IPS DF 6.9 (cell line): ENCODE data around the gene SCYL1.

Experiments used
- DNase-seq: peaks from one replicate; pipeline ENCODE4 v3.0.0-alpha.2; 2013; ENCODE audit warnings: low read depth, low spot score
- H3K27ac ChIP-seq: one replicate; pipeline ENCODE4 v1.5.1; 2013; ENCODE audit warnings: low read length, control low read depth
- H3K27me3 ChIP-seq: 2 replicates; pipeline ENCODE4 v1.6.1; 2013; ENCODE audit warnings: mild to moderate bottlenecking, low read length; ENCODE audit not compliant: control insufficient read depth, insufficient read depth
- H3K36me3 ChIP-seq: 2 replicates; pipeline ENCODE4 v1.6.1; 2013; ENCODE audit warnings: low read length; ENCODE audit not compliant: control insufficient read depth, insufficient read depth
- H3K4me1 ChIP-seq: 2 replicates; pipeline ENCODE4 v1.6.1; 2013; ENCODE audit warnings: low read length; ENCODE audit not compliant: control insufficient read depth, insufficient read depth
- H3K4me3 ChIP-seq: 2 replicates; pipeline ENCODE4 v1.5.1; 2013; ENCODE audit warnings: mild to moderate bottlenecking, low read length
- H3K9me3 ChIP-seq: 2 replicates; pipeline ENCODE4 v1.6.1; 2013; ENCODE audit warnings: low read length, inconsistent platforms; ENCODE audit not compliant: control insufficient read depth, insufficient read depth
- WGBS: extraction: QIAGEN DNeasy Blood & Tissue Kit; methylation state at CpG from one replicate; pipeline ENCODE4 v1.1.7; 2013; ENCODE audit warnings: mixed read lengths, missing lambda C conversion rate; ENCODE audit not compliant: insufficient read length, insufficient coverage; 5-methylcytosine and 5-hydroxymethylcytosine counted together

Gene SCYL1

DNA sequence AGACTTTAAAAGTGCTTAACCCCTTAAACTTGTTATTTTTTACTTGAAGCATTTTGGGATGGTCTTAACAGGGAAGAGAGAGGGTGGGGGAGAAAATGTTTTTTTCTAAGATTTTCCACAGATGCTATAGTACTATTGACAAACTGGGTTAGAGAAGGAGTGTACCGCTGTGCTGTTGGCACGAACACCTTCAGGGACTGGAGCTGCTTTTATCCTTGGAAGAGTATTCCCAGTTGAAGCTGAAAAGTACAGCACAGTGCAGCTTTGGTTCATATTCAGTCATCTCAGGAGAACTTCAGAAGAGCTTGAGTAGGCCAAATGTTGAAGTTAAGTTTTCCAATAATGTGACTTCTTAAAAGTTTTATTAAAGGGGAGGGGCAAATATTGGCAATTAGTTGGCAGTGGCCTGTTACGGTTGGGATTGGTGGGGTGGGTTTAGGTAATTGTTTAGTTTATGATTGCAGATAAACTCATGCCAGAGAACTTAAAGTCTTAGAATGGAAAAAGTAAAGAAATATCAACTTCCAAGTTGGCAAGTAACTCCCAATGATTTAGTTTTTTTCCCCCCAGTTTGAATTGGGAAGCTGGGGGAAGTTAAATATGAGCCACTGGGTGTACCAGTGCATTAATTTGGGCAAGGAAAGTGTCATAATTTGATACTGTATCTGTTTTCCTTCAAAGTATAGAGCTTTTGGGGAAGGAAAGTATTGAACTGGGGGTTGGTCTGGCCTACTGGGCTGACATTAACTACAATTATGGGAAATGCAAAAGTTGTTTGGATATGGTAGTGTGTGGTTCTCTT lies 23.2 kb upstream of the SCYL1 start:
- Histone ChIP-seq H3K27me3 (no peaks in the 10 kb centered on the region), H3K36me3 (peaks cover 26% of the 10 kb centered on the region; the same call in 1 of the 2 replicates), H3K4me1 (peaks cover 1% of the 10 kb centered on the region; the same call in 1 of the 2 replicates), H3K27ac (no peak overlapping the region), H3K9me3 (no peaks in the 10 kb centered on the region), H3K4me3 (peak overlapping the region; percentile 90; the same call in 1 of the 2 replicates)
- DNase-seq = no peak
- no CpG with 5 or more reads among the region's 3 CpGs for WGBS

DNA sequence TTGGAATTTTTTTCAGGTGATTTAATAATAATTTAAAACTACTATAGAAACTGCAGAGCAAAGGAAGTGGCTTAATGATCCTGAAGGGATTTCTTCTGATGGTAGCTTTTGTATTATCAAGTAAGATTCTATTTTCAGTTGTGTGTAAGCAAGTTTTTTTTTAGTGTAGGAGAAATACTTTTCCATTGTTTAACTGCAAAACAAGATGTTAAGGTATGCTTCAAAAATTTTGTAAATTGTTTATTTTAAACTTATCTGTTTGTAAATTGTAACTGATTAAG lies 22.7 kb upstream of the SCYL1 start:
- Histone ChIP-seq H3K4me3 (peak overlapping the region; percentile 90; the same call in 1 of the 2 replicates), H3K27ac (no peak overlapping the region), H3K9me3 (no peaks in the 10 kb centered on the region), H3K36me3 (peaks cover 26% of the 10 kb centered on the region; the same call in 1 of the 2 replicates), H3K4me1 (no peaks in the 10 kb centered on the region), H3K27me3 (no peaks in the 10 kb centered on the region)
- no peak for DNase-seq

DNA sequence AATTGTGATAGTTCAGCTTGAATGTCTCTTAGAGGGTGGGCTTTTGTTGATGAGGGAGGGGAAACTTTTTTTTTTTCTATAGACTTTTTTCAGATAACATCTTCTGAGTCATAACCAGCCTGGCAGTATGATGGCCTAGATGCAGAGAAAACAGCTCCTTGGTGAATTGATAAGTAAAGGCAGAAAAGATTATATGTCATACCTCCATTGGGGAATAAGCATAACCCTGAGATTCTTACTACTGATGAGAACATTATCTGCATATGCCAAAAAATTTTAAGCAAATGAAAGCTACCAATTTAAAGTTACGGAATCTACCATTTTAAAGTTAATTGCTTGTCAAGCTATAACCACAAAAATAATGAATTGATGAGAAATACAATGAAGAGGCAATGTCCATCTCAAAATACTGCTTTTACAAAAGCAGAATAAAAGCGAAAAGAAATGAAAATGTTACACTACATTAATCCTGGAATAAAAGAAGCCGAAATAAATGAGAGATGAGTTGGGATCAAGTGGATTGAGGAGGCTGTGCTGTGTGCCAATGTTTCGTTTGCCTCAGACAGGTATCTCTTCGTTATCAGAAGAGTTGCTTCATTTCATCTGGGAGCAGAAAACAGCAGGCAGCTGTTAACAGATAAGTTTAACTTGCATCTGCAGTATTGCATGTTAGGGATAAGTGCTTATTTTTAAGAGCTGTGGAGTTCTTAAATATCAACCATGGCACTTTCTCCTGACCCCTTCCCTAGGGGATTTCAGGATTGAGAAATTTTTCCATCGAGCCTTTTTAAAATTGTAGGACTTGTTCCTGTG lies 22.1 kb upstream of the SCYL1 start:
- DNase-seq = no peak
- H3K27ac ChIP-seq = no peak overlapping the region
- no peaks in the 10 kb centered on the region for H3K27me3 ChIP-seq
- no CpG with 5 or more reads among the region's 6 CpGs for WGBS
- H3K4me1 ChIP-seq = no peaks in the 10 kb centered on the region
- H3K36me3 ChIP-seq = peaks cover 26% of the 10 kb centered on the region; the same call in 1 of the 2 replicates
- H3K9me3 ChIP-seq = no peaks in the 10 kb centered on the region
- peak overlapping the region; percentile 48; the same call in 1 of the 2 replicates for H3K4me3 ChIP-seq

DNA sequence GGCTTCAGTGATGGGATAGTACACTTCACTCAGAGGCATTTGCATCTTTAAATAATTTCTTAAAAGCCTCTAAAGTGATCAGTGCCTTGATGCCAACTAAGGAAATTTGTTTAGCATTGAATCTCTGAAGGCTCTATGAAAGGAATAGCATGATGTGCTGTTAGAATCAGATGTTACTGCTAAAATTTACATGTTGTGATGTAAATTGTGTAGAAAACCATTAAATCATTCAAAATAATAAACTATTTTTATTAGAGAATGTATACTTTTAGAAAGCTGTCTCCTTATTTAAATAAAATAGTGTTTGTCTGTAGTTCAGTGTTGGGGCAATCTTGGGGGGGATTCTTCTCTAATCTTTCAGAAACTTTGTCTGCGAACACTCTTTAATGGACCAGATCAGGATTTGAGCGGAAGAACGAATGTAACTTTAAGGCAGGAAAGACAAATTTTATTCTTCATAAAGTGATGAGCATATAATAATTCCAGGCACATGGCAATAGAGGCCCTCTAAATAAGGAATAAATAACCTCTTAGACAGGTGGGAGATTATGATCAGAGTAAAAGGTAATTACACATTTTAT lies 21.4 kb upstream of the SCYL1 start:
- Histone ChIP-seq H3K27me3 (no peaks in the 10 kb centered on the region), H3K4me1 (no peaks in the 10 kb centered on the region), H3K27ac (no peak overlapping the region), H3K36me3 (peaks cover 26% of the 10 kb centered on the region; the same call in 1 of the 2 replicates), H3K4me3 (peak overlapping the region; percentile 48; the same call in 1 of the 2 replicates), H3K9me3 (no peaks in the 10 kb centered on the region)
- WGBS = no CpG with 5 or more reads among the region's 3 CpGs
- no peak for DNase-seq

DNA sequence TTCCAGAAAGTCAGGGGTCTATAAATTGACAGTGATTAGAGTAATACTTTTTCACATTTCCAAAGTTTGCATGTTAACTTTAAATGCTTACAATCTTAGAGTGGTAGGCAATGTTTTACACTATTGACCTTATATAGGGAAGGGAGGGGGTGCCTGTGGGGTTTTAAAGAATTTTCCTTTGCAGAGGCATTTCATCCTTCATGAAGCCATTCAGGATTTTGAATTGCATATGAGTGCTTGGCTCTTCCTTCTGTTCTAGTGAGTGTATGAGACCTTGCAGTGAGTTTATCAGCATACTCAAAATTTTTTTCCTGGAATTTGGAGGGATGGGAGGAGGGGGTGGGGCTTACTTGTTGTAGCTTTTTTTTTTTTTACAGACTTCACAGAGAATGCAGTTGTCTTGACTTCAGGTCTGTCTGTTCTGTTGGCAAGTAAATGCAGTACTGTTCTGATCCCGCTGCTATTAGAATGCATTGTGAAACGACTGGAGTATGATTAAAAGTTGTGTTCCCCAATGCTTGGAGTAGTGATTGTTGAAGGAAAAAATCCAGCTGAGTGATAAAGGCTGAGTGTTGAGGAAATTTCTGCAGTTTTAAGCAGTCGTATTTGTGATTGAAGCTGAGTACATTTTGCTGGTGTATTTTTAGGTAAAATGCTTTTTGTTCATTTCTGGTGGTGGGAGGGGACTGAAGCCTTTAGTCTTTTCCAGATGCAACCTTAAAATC lies 20.8 kb upstream of the SCYL1 start:
- no peak for DNase-seq
- no peaks in the 10 kb centered on the region for H3K27me3 ChIP-seq
- no CpG with 5 or more reads among the region's 3 CpGs for WGBS
- peak overlapping the region; percentile 11; the same call in 1 of the 2 replicates for H3K4me3 ChIP-seq
- no peaks in the 10 kb centered on the region for H3K4me1 ChIP-seq
- no peaks in the 10 kb centered on the region for H3K9me3 ChIP-seq
- no peak overlapping the region for H3K27ac ChIP-seq
- H3K36me3 ChIP-seq = peaks cover 26% of the 10 kb centered on the region; the same call in 1 of the 2 replicates

DNA sequence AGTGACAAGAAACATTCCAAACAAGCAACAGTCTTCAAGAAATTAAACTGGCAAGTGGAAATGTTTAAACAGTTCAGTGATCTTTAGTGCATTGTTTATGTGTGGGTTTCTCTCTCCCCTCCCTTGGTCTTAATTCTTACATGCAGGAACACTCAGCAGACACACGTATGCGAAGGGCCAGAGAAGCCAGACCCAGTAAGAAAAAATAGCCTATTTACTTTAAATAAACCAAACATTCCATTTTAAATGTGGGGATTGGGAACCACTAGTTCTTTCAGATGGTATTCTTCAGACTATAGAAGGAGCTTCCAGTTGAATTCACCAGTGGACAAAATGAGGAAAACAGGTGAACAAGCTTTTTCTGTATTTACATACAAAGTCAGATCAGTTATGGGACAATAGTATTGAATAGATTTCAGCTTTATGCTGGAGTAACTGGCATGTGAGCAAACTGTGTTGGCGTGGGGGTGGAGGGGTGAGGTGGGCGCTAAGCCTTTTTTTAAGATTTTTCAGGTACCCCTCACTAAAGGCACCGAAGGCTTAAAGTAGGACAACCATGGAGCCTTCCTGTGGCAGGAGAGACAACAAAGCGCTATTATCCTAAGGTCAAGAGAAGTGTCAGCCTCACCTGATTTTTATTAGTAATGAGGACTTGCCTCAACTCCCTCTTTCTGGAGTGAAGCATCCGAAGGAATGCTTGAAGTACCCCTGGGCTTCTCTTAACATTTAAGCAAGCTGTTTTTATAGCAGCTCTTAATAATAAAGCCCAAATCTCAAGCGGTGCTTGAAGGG lies 20.0 kb upstream of the SCYL1 start:
- H3K4me1 ChIP-seq = no peaks in the 10 kb centered on the region
- H3K36me3 ChIP-seq = peaks cover 26% of the 10 kb centered on the region; the same call in 1 of the 2 replicates
- no peak overlapping the region for H3K27ac ChIP-seq
- H3K4me3 ChIP-seq = no peak overlapping the region; the same call in 1 of the 2 replicates
- no peaks in the 10 kb centered on the region for H3K9me3 ChIP-seq
- WGBS = no CpG with 5 or more reads among the region's 8 CpGs
- DNase-seq = no peak
- H3K27me3 ChIP-seq = no peaks in the 10 kb centered on the region

DNA sequence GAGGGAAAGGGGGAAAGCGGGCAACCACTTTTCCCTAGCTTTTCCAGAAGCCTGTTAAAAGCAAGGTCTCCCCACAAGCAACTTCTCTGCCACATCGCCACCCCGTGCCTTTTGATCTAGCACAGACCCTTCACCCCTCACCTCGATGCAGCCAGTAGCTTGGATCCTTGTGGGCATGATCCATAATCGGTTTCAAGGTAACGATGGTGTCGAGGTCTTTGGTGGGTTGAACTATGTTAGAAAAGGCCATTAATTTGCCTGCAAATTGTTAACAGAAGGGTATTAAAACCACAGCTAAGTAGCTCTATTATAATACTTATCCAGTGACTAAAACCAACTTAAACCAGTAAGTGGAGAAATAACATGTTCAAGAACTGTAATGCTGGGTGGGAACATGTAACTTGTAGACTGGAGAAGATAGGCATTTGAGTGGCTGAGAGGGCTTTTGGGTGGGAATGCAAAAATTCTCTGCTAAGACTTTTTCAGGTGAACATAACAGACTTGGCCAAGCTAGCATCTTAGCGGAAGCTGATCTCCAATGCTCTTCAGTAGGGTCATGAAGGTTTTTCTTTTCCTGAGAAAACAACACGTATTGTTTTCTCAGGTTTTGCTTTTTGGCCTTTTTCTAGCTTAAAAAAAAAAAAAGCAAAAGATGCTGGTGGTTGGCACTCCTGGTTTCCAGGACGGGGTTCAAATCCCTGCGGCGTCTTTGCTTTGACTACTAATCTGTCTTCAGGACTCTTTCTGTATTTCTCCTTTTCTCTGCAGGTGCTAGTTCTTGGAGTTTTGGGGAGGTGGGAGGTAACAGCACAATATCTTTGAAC lies 19.2 kb upstream of the SCYL1 start:
- no peaks in the 10 kb centered on the region for H3K4me1 ChIP-seq
- H3K4me3 ChIP-seq = no peak overlapping the region
- DNase-seq = no peak
- H3K36me3 ChIP-seq = peaks cover 26% of the 10 kb centered on the region; the same call in 1 of the 2 replicates
- H3K9me3 ChIP-seq = no peaks in the 10 kb centered on the region
- H3K27me3 ChIP-seq = no peaks in the 10 kb centered on the region
- no peak overlapping the region for H3K27ac ChIP-seq
- WGBS = no CpG with 5 or more reads among the region's 12 CpGs

DNA sequence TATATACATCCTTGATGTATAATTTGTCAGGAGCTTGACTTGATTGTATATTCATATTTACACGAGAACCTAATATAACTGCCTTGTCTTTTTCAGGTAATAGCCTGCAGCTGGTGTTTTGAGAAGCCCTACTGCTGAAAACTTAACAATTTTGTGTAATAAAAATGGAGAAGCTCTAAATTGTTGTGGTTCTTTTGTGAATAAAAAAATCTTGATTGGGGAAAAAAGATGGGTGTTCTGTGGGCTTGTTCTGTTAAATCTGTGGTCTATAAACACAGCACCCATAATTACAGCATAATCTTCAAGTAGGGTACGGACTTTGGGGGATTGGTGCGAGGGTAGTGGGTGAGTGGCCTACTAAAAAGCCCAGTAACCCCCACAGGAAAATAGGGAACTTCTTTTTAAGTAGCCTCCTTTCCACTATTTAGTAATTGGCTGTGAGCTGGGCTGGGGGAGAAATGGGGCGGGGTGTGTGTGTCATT lies 18.6 kb upstream of the SCYL1 start:
- Histone ChIP-seq H3K36me3 (peaks cover 23% of the 10 kb centered on the region; the same call in 1 of the 2 replicates), H3K4me3 (no peak overlapping the region), H3K27ac (no peak overlapping the region), H3K9me3 (no peaks in the 10 kb centered on the region), H3K4me1 (no peaks in the 10 kb centered on the region), H3K27me3 (no peaks in the 10 kb centered on the region)
- WGBS = no CpG with 5 or more reads among the region's 4 CpGs
- no peak for DNase-seq
